ENCODE data around the gene UCHL5. TPM values are rescaled to one million over a fixed set of nuclear protein-coding genes. Genes with fewer than 3 reads are reported as not detected.

The UCHL5 gene
- 14.1 and 25.6 TPM in 2 replicates for total RNA-seq (2014; rRNA removed; shearing (Covaris generic))

- peak; percentile 98 for DNase-seq (ENCODE audit: low spot score)
These were observed at the start of gene UCHL5, which contains the start of gene RO60 for GRCh38 chr1:193059282-193060114. UCHL5 (minus strand) TSS chr1:193059360; CDS start chr1:193059260, 100 bp downstream. RO60 (plus strand) TSS chr1:193059612; CDS start chr1:193069055, 9,443 bp downstream.

GRCh38 chr1:193108471-193108870, 49.3 kb upstream of the UCHL5 start:
- DNase-seq (ENCODE audit: low spot score), result no peak

- no peak for DNase-seq (ENCODE audit: low spot score)
These were observed 46.6 kb upstream of the UCHL5 start for GRCh38 chr1:193105821-193106177.

- peak; percentile 66 for DNase-seq (ENCODE audit: low spot score)
These were observed 46.0 kb upstream of the UCHL5 start, which contains the start of gene GLRX2 for GRCh38 chr1:193104907-193105820. GLRX2 (minus strand) TSS chr1:193105414; CDS start chr1:193105382, 32 bp downstream.

- DNase-seq (ENCODE audit: low spot score), result no peak
These were observed 45.3 kb upstream of the UCHL5 start for GRCh38 chr1:193104502-193104906.

GRCh38 chr1:193103759-193104501, 44.8 kb upstream of the UCHL5 start:
- no peak for DNase-seq (ENCODE audit: low spot score)

- DNase-seq (ENCODE audit: low spot score), result no peak
These were observed 43.5 kb upstream of the UCHL5 start for GRCh38 chr1:193102662-193103061.

GRCh38 chr1:193094112-193094511, 35.0 kb upstream of the UCHL5 start:
- DNase-seq (ENCODE audit: low spot score), result no peak

GRCh38 chr1:193090865-193091264, 31.7 kb upstream of the UCHL5 start:
- DNase-seq (ENCODE audit: low spot score), result no peak

- no peak for DNase-seq (ENCODE audit: low spot score)
These were observed 28.7 kb upstream of the UCHL5 start for GRCh38 chr1:193087893-193088292.

- DNase-seq (ENCODE audit: low spot score), result no peak
These were observed 27.2 kb upstream of the UCHL5 start for GRCh38 chr1:193086342-193086741.

GRCh38 chr1:193085263-193085662, 26.1 kb upstream of the UCHL5 start:
- no peak for DNase-seq (ENCODE audit: low spot score)

GRCh38 chr1:193083365-193084088, 24.4 kb upstream of the UCHL5 start:
- no peak for DNase-seq (ENCODE audit: low spot score)

GRCh38 chr1:193079187-193079586, 20.0 kb upstream of the UCHL5 start:
- no peak for DNase-seq (ENCODE audit: low spot score)

- DNase-seq (ENCODE audit: low spot score), result no peak
These were observed 18.8 kb upstream of the UCHL5 start for GRCh38 chr1:193077991-193078390.

- no peak for DNase-seq (ENCODE audit: low spot score)
These were observed 11.8 kb upstream of the UCHL5 start for GRCh38 chr1:193070942-193071341.

- no peak for DNase-seq (ENCODE audit: low spot score)
These were observed 11.2 kb upstream of the UCHL5 start for GRCh38 chr1:193070386-193070753.

GRCh38 chr1:193069748-193070385, 10.7 kb upstream of the UCHL5 start:
- DNase-seq (ENCODE audit: low spot score), result peak; percentile 29

GRCh38 chr1:193068013-193068412, 8.9 kb upstream of the UCHL5 start:
- DNase-seq (ENCODE audit: low spot score), result no peak

GRCh38 chr1:193066606-193067005, 7.4 kb upstream of the UCHL5 start:
- no peak for DNase-seq (ENCODE audit: low spot score)

- DNase-seq (ENCODE audit: low spot score), result no peak
These were observed 6.8 kb upstream of the UCHL5 start for GRCh38 chr1:193065954-193066353.
